ENCODE data around the gene SC5D.
A peak's percentile ranks its signal among the peaks of the same experiment; 100 is the strongest.

SC5D gene

GRCh38 chr11:121330614-121331435 lies 38.3 kb downstream of the SC5D start:
- DNase-seq = no peak

- no peak for DNase-seq
Observed at GRCh38 chr11:121334973-121335710, 42.6 kb downstream of the SC5D start.

- DNase-seq = no peak
Observed at GRCh38 chr11:121336279-121336937, 43.8 kb downstream of the SC5D start.

- no peak for DNase-seq
Observed at GRCh38 chr11:121337078-121337477, 44.5 kb downstream of the SC5D start.

- DNase-seq = no peak
Observed at GRCh38 chr11:121337740-121338272, 45.2 kb downstream of the SC5D start.

- no peak for DNase-seq
Observed at GRCh38 chr11:121338536-121338935, 46.0 kb downstream of the SC5D start.

- DNase-seq = no peak
Observed at GRCh38 chr11:121340032-121340580, 47.5 kb downstream of the SC5D start.

GRCh38 chr11:121341609-121342008 lies 49.0 kb downstream of the SC5D start:
- DNase-seq = no peak

- DNase-seq = no peak
Observed at GRCh38 chr11:121344824-121345223, 52.3 kb downstream of the SC5D start.

- no peak for DNase-seq
Observed at GRCh38 chr11:121347094-121347493, 54.5 kb downstream of the SC5D start.

GRCh38 chr11:121347813-121348212 lies 55.2 kb downstream of the SC5D start:
- DNase-seq = no peak

GRCh38 chr11:121348220-121348875 lies 55.8 kb downstream of the SC5D start:
- DNase-seq = no peak

- no peak for DNase-seq
Observed at GRCh38 chr11:121349790-121350189, 57.2 kb downstream of the SC5D start.

GRCh38 chr11:121350314-121351082 lies 57.9 kb downstream of the SC5D start:
- peak; percentile 83 for DNase-seq

- DNase-seq = peak; percentile 83
Observed at GRCh38 chr11:121351083-121351630, 58.6 kb downstream of the SC5D start.

GRCh38 chr11:121352251-121352891 lies 59.8 kb downstream of the SC5D start:
- peak; percentile 98 for DNase-seq

GRCh38 chr11:121354192-121354591 lies 61.6 kb downstream of the SC5D start:
- no peak for DNase-seq

- no peak for DNase-seq
Observed at GRCh38 chr11:121356357-121356756, 63.8 kb downstream of the SC5D start.
